ENCODE measurements around the gene POU6F2. TPM values are rescaled to one million over a fixed set of nuclear protein-coding genes. Genes with fewer than 3 reads are reported as not detected.

POU6F2 gene, protein sequence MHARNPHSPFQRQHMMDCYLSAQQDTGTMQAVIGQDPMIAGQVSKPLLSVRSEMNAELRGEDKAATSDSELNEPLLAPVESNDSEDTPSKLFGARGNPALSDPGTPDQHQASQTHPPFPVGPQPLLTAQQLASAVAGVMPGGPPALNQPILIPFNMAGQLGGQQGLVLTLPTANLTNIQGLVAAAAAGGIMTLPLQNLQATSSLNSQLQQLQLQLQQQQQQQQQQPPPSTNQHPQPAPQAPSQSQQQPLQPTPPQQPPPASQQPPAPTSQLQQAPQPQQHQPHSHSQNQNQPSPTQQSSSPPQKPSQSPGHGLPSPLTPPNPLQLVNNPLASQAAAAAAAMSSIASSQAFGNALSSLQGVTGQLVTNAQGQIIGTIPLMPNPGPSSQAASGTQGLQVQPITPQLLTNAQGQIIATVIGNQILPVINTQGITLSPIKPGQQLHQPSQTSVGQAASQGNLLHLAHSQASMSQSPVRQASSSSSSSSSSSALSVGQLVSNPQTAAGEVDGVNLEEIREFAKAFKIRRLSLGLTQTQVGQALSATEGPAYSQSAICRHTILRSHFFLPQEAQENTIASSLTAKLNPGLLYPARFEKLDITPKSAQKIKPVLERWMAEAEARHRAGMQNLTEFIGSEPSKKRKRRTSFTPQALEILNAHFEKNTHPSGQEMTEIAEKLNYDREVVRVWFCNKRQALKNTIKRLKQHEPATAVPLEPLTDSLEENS
- 0.36 to 1.8 TPM (median 0.40 TPM) in 3 replicates for total RNA-seq
- long read RNA-seq: 0 reads

DNA sequence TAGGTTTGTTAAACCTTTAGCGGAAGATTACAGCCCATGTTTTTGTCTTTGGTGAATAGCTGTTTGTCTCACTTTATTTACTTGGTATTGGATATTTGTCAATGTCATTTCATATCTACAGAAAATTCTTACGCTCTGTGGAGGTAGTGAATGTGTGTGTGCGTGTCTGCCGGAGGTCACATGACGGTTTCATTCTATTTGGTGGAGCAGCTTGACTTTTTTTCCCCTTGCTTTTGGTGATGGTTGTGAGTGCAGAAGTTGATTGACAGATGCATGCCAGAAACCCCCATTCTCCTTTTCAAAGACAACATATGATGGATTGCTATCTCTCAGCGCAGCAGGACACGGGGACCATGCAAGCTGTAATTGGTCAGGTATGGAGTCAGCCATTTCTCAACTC is at the start of gene POU6F2:
Gene POU6F2, plus strand, starts transcription at position 225 of the 400 bp plus-strand sequence. Its CDS starts 45 bp downstream, at position 270.
- no peak within 1 kb of the TSS for H3K27ac Mint-ChIP-seq (ENCODE audit: unreplicated experiment)
- peaks cover 1% of the 10 kb centered on the region for H3K36me3 Mint-ChIP-seq (ENCODE audit: low read depth)
- TF ChIP-seq, protein P1, sequence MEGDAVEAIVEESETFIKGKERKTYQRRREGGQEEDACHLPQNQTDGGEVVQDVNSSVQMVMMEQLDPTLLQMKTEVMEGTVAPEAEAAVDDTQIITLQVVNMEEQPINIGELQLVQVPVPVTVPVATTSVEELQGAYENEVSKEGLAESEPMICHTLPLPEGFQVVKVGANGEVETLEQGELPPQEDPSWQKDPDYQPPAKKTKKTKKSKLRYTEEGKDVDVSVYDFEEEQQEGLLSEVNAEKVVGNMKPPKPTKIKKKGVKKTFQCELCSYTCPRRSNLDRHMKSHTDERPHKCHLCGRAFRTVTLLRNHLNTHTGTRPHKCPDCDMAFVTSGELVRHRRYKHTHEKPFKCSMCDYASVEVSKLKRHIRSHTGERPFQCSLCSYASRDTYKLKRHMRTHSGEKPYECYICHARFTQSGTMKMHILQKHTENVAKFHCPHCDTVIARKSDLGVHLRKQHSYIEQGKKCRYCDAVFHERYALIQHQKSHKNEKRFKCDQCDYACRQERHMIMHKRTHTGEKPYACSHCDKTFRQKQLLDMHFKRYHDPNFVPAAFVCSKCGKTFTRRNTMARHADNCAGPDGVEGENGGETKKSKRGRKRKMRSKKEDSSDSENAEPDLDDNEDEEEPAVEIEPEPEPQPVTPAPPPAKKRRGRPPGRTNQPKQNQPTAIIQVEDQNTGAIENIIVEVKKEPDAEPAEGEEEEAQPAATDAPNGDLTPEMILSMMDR (IDR thresholded peaks at IDR 0.05): no peak
- peaks cover 56% of the 10 kb centered on the region for H3K27me3 Mint-ChIP-seq (ENCODE audit: low read depth)
- H3K4me1 Mint-ChIP-seq (ENCODE audit: low read depth): no peaks in the 10 kb centered on the region
- H3K4me3 Mint-ChIP-seq (ENCODE audit: unreplicated experiment): no peak within 1 kb of the TSS
- no peak for DNase-seq (ENCODE audit: low spot score)
- H3K9me3 Mint-ChIP-seq (ENCODE audit: low read depth): peaks cover 5% of the 10 kb centered on the region

DNA sequence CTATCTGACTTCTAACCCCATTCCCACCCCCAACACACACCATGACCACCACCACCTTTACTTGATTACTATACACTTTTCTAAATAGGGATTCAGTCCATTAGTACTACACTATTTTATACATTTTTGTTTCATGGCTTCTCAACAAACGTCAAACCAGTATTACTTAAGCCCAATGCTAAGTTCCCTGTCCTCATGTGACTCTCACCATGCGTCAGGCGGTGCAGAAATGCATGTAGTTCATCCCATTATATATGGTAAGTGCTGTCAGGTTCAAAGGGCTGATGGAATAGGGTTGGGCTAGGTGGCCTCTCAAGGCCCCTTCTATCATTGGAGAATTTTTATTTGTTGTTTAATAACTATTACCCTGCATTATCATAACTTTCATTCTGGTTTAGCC is 49.2 kb upstream of the POU6F2 start:
- Mint-ChIP-seq H3K27me3 (ENCODE audit: low read depth) (peaks cover 4% of the 10 kb centered on the region), H3K4me1 (ENCODE audit: low read depth) (peaks cover 13% of the 10 kb centered on the region), H3K27ac (ENCODE audit: unreplicated experiment) (no peak overlapping the region), H3K4me3 (ENCODE audit: unreplicated experiment) (no peak overlapping the region), H3K9me3 (ENCODE audit: low read depth) (no peaks in the 10 kb centered on the region), H3K36me3 (ENCODE audit: low read depth) (no peaks in the 10 kb centered on the region)
- no peak for DNase-seq (ENCODE audit: low spot score)
- TF ChIP-seq, protein P1 (IDR thresholded peaks at IDR 0.05): no peak

DNA sequence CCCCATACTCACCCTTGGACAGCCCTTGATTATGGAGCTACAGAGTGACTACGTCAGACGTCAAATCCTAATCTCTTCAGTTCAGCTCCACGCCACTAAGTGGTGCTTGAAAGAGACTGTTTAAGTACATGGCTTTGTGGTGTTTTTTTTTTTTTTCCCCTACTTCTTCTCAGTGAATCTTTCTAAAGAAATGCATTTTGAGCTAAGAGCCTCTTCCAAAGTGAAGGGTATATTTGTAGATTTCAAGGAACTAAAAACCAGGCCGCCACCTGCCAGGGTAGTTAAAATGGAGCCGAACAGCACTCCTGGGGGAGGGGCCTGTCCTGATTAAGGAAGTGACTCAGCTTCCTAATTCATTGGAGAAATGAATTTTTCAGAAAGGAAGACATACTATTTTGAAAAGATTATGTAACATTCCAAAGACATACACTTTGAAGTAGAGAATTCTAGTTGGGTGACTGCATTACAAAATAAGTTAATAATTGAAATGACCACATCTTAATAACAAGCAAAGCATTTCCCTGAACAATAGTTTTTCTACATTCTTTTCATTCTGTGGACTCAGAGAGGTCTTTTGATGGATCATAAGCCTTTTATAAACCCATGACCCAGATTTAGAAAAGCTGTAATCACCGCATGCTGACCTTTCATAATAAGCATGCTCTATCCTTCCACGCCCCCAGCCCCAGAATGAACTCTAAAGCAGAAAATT is 48.1 kb upstream of the POU6F2 start:
- Mint-ChIP-seq H3K36me3 (ENCODE audit: low read depth) (no peaks in the 10 kb centered on the region), H3K4me1 (ENCODE audit: low read depth) (peaks cover 13% of the 10 kb centered on the region), H3K9me3 (ENCODE audit: low read depth) (no peaks in the 10 kb centered on the region), H3K4me3 (ENCODE audit: unreplicated experiment) (no peak overlapping the region), H3K27me3 (ENCODE audit: low read depth) (peaks cover 4% of the 10 kb centered on the region), H3K27ac (ENCODE audit: unreplicated experiment) (no peak overlapping the region)
- no peak for DNase-seq (ENCODE audit: low spot score)
- TF ChIP-seq, protein P1 (IDR thresholded peaks at IDR 0.05): peak; percentile 18

DNA sequence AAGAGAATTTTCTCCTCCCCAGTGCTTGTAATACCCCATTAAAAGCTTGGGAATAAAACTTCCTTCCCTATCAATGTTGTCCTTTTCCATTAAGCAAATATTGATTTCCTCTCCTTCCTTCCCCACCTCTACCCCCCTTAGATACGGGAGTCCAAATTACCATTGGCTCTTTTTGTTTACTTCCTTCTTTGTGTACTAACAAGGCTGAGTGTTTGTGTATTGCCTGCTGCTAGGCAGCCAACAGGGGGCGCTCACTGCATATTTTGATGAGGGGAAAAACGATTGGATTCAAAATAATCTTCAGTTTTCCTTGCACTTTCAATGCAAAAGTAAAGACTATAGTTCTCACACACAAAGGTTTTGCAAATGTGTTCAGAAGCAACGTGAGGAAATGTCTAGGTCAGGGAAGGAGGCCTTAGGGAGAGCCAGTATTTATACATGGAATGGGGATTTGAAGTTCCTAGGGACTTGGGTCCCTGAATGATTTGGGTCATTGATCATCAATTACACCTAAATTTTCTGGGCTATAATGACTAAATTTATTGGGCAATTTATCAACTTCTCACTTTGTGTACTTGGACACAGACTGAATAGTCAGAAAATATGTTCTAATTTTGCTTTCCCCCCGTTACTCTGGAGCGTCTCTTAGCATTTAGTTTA is 45.1 kb upstream of the POU6F2 start:
- Mint-ChIP-seq H3K4me1 (ENCODE audit: low read depth) (peaks cover 13% of the 10 kb centered on the region), H3K9me3 (ENCODE audit: low read depth) (no peaks in the 10 kb centered on the region), H3K4me3 (ENCODE audit: unreplicated experiment) (no peak overlapping the region), H3K27ac (ENCODE audit: unreplicated experiment) (no peak overlapping the region), H3K27me3 (ENCODE audit: low read depth) (peaks cover 7% of the 10 kb centered on the region), H3K36me3 (ENCODE audit: low read depth) (no peaks in the 10 kb centered on the region)
- TF ChIP-seq, protein P1 (IDR thresholded peaks at IDR 0.05): peak; percentile 99
- DNase-seq (ENCODE audit: low spot score): no peak

Data from chondrocyte (in vitro differentiated cells).